SK-N-SH (cell line): ENCODE data around the gene CPVL. TPM values are rescaled to one million over a fixed set of nuclear protein-coding genes. Genes with fewer than 3 reads are reported as not detected.

Source experiments
- CTCF ChIA-PET: fragments of 300-600, 350-600 bp; formaldehyde crosslinking; extraction: SDS; loops from one replicate; lab custom pipeline; 2021; lab: Yijun Ruan, JAX
- POLR2A ChIA-PET: fragments of 350-600 bp; sonication (Branson Sonifier 250); formaldehyde crosslinking; extraction: SDS; loops from one replicate; lab custom pipeline; 2020; ENCODE audit warnings: antibody characterized with exemption, inconsistent platforms; lab: Yijun Ruan, JAX
- DNase-seq: peaks from one replicate; pipeline ENCODE4 v3.0.0; 2012
- H2AFZ ChIP-seq: fragments of 200-600 bp; sonication (generic); 2 replicates; pipeline ENCODE4 v1.8.1; 2016; ENCODE audit warnings: antibody characterized with exemption, mild to moderate bottlenecking, low read depth
- H3F3A ChIP-seq: fragments of 200-600 bp; sonication (generic); replicated peaks from 2 replicates; pipeline ENCODE3; 2016; ENCODE audit warnings: antibody characterized with exemption, mild to moderate bottlenecking; ENCODE audit not compliant: insufficient read depth
- H3K27ac ChIP-seq, 2 experiments: fragments of 200-500 bp in 1 of 2; fragments of 200-600 bp in 1 of 2; sonication (Bioruptor generic) in 1 of 2; sonication (generic), shearing (Covaris generic) in 1 of 2; 2 replicates each; pipeline versions ENCODE4 v1.5.1 to v1.6.1; 2014 to 2016; ENCODE audit warnings: low read depth in 2 of 2, inconsistent platforms in 1 of 2, low read length in 1 of 2, mild to moderate bottlenecking in 1 of 2, mixed read lengths in 1 of 2
- H3K27me3 ChIP-seq: fragments of 200-600 bp; sonication (generic), shearing (Covaris generic); 2 replicates; pipeline ENCODE4 v1.6.1; 2016; ENCODE audit warnings: mixed run types; ENCODE audit not compliant: insufficient read depth
- H3K36me3 ChIP-seq, 2 experiments: fragments of 200-500 bp in 1 of 2; fragments of 200-600 bp in 1 of 2; sonication (Bioruptor generic) in 1 of 2; sonication (generic) in 1 of 2; replicated peaks in 1 of 2; 2 replicates each; pipeline versions ENCODE3 to v1.5.1; 2014 to 2016; ENCODE audit warnings: low read length in 1 of 2, mild to moderate bottlenecking in 1 of 2; ENCODE audit not compliant: insufficient read depth in 2 of 2, control insufficient read depth in 1 of 2
- H3K4me1 ChIP-seq, 2 experiments: fragments of 200-500 bp in 1 of 2; fragments of 200-600 bp in 1 of 2; sonication (Bioruptor generic) in 1 of 2; sonication (generic), shearing (Covaris generic) in 1 of 2; 2 replicates each; pipeline versions ENCODE4 v1.5.1 to v1.6.1; 2014 to 2016; ENCODE audit warnings: low read depth in 1 of 2, low read length in 1 of 2, mixed run types in 1 of 2; ENCODE audit not compliant: insufficient read depth in 2 of 2, control insufficient read depth in 1 of 2
- H3K4me2 ChIP-seq: fragments of 200-600 bp; sonication (generic), shearing (Covaris generic); 2 replicates; pipeline ENCODE4 v1.6.1; 2017; ENCODE audit warnings: mixed run types
- H3K4me3 ChIP-seq, 2 experiments: fragments of 200-500 bp in 1 of 2; fragments of 200-600 bp in 1 of 2; sonication (Bioruptor generic) in 1 of 2; sonication (generic), shearing (Covaris generic) in 1 of 2; 2 replicates each; pipeline versions ENCODE4 v1.5.1 to v1.8.1; 2014 to 2016; ENCODE audit warnings: low read depth in 2 of 2, inconsistent platforms in 1 of 2, low read length in 1 of 2, mild to moderate bottlenecking in 1 of 2, mixed read lengths in 1 of 2, moderate library complexity in 1 of 2
- H3K79me2 ChIP-seq: fragments of 200-600 bp; sonication (generic); 2 replicates; pipeline ENCODE4 v1.8.1; 2017; ENCODE audit warnings: mild to moderate bottlenecking; ENCODE audit not compliant: insufficient read depth
- H3K9ac ChIP-seq: fragments of 200-600 bp; sonication (generic); 2 replicates; pipeline ENCODE4 v1.6.1; 2017; ENCODE audit warnings: mixed run types
- H3K9me2 ChIP-seq: fragments of 200-600 bp; sonication (generic); 2 replicates; pipeline ENCODE4 v1.6.1; 2017; ENCODE audit warnings: mixed run types
- H3K9me3 ChIP-seq: fragments of 200-600 bp; sonication (generic); 2 replicates; pipeline ENCODE4 v1.6.1; 2017; ENCODE audit warnings: mixed run types, mild to moderate bottlenecking, moderate library complexity
- H4K20me1 ChIP-seq: fragments of 200-600 bp; sonication (generic); 2 replicates; pipeline ENCODE4 v1.6.1; 2017; ENCODE audit warnings: mild to moderate bottlenecking, mixed run types; ENCODE audit not compliant: insufficient read depth
- EP300 ChIP-seq, 2 experiments: IDR thresholded peaks; 2 replicates each; pipeline versions ENCODE4 v1.4.0 to v1.6.1; 2012; ENCODE audit warnings: borderline replicate concordance in 1 of 2, low read depth in 1 of 2, low read length in 1 of 2
- FOSL2 ChIP-seq: IDR thresholded peaks from 2 replicates; pipeline ENCODE4 v1.4.0; 2012; ENCODE audit warnings: low read depth, mild to moderate bottlenecking, moderate library complexity, borderline replicate concordance
- FOXJ3 ChIP-seq: sonication (generic); formaldehyde crosslinking; IDR thresholded peaks from 2 replicates; pipeline ENCODE4 v1.5.1; 2020; ENCODE audit warnings: mild to moderate bottlenecking, missing genetic modification reagents
- GABPA ChIP-seq: IDR thresholded peaks from 2 replicates; pipeline ENCODE4 v1.4.0; 2012; ENCODE audit warnings: low read depth, mild to moderate bottlenecking
- GATA2 ChIP-seq: sonication (generic); formaldehyde crosslinking; IDR thresholded peaks from 2 replicates; pipeline ENCODE4 v1.5.0; 2020; ENCODE audit warnings: mild to moderate bottlenecking, missing genetic modification reagents
- NFIC ChIP-seq: IDR thresholded peaks from 2 replicates; pipeline ENCODE4 v1.4.0; 2012; ENCODE audit warnings: borderline replicate concordance
- NRF1 ChIP-seq: IDR thresholded peaks from 2 replicates; pipeline ENCODE4 v1.6.1; 2012; ENCODE audit warnings: low read depth, mild to moderate bottlenecking, low read length
- RAD21 ChIP-seq: IDR thresholded peaks from 2 replicates; pipeline ENCODE4 v1.6.1; 2012; ENCODE audit warnings: mild to moderate bottlenecking, low read length
- TAF1 ChIP-seq: IDR thresholded peaks from 2 replicates; pipeline ENCODE4 v1.6.1; 2012; ENCODE audit warnings: low read depth, mild to moderate bottlenecking, low read length, moderate library complexity, borderline replicate concordance
- TEAD4 ChIP-seq: IDR thresholded peaks from 2 replicates; pipeline ENCODE4 v1.4.0; 2012; ENCODE audit warnings: mild to moderate bottlenecking, borderline replicate concordance; ENCODE audit not compliant: insufficient read depth
- USF2 ChIP-seq: fragments of 150-350 bp; IDR thresholded peaks from 2 replicates; pipeline ENCODE4 v1.6.1; 2017; ENCODE audit warnings: antibody characterized with exemption, low read length, low read depth, borderline replicate concordance
- YY1 ChIP-seq: IDR thresholded peaks from 2 replicates; pipeline ENCODE4 v1.4.0; 2012; ENCODE audit warnings: low read depth, mild to moderate bottlenecking
- WGBS: methylation state at CpG from one replicate; pipeline ENCODE4 v1.1.6; 2017; ENCODE audit warnings: low lambda C conversion rate; 5-methylcytosine and 5-hydroxymethylcytosine counted together
- polyA plus RNA-seq, 3 experiments: library from polyadenylated mRNA; depleted of rRNA; stranded (reverse); fragments of >200 nt; gene quantifications; 2 replicates each; pipeline ENCODE4 v1.2.3, GENCODE V29; 2012
- TF ChIP-seq, protein P1 (sequence below): IDR thresholded peaks from 2 replicates; pipeline ENCODE4 v1.4.0; 2012; ENCODE audit warnings: low read depth, borderline replicate concordance
- TF ChIP-seq, protein P2 (sequence below): IDR thresholded peaks from 2 replicates; pipeline ENCODE4 v1.6.1; 2012; ENCODE audit warnings: mild to moderate bottlenecking, low read depth, low read length, moderate library complexity
- TF ChIP-seq, protein P3 (sequence below): fragments of 200-600 bp; sonication (generic); IDR thresholded peaks from 2 replicates; pipeline ENCODE4 v1.6.1; 2017; ENCODE audit warnings: antibody characterized with exemption, mild to moderate bottlenecking, moderate library complexity

The CPVL gene
- polyA plus RNA-seq, 1 of the 3 experiments (the other 2 are of a cell fraction), result not detected

DNA sequence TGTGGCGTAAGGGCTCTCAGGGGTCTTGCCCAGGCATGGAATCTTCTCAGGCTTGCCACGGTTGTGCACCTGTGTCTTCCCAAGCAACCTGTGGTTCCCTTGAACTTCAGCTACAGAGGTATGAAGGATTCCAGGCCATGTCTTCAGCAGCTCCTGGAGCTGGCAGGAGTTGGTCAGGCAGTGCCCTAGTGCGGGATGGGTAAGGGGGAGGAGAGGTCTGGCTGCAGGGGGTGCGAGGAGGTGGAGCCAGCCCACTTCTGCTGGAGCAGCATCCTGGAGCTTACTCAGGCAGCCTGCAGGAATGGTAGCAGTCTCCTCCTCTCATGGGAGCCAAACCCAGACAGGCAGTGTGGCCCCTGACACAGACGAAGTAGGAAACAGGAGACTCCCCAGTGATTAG, 184.4 kb downstream of the CPVL start:
- H3K9ac ChIP-seq, result no peak overlapping the region
- no peaks in the 10 kb centered on the region for H3K9me2 ChIP-seq
- H3K9me3 ChIP-seq, result no peaks in the 10 kb centered on the region
- TF ChIP-seq NRF1, result no peak
- TF ChIP-seq EP300 (IDR thresholded peaks at IDR 0.05; ENCODE audit: borderline replicate concordance in 1 of 2, low read depth in 1 of 2, low read length in 1 of 2), result no peak
- TF ChIP-seq, protein P1, sequence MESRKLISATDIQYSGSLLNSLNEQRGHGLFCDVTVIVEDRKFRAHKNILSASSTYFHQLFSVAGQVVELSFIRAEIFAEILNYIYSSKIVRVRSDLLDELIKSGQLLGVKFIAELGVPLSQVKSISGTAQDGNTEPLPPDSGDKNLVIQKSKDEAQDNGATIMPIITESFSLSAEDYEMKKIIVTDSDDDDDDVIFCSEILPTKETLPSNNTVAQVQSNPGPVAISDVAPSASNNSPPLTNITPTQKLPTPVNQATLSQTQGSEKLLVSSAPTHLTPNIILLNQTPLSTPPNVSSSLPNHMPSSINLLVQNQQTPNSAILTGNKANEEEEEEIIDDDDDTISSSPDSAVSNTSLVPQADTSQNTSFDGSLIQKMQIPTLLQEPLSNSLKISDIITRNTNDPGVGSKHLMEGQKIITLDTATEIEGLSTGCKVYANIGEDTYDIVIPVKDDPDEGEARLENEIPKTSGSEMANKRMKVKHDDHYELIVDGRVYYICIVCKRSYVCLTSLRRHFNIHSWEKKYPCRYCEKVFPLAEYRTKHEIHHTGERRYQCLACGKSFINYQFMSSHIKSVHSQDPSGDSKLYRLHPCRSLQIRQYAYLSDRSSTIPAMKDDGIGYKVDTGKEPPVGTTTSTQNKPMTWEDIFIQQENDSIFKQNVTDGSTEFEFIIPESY, result no peak
- TF ChIP-seq, protein P2, sequence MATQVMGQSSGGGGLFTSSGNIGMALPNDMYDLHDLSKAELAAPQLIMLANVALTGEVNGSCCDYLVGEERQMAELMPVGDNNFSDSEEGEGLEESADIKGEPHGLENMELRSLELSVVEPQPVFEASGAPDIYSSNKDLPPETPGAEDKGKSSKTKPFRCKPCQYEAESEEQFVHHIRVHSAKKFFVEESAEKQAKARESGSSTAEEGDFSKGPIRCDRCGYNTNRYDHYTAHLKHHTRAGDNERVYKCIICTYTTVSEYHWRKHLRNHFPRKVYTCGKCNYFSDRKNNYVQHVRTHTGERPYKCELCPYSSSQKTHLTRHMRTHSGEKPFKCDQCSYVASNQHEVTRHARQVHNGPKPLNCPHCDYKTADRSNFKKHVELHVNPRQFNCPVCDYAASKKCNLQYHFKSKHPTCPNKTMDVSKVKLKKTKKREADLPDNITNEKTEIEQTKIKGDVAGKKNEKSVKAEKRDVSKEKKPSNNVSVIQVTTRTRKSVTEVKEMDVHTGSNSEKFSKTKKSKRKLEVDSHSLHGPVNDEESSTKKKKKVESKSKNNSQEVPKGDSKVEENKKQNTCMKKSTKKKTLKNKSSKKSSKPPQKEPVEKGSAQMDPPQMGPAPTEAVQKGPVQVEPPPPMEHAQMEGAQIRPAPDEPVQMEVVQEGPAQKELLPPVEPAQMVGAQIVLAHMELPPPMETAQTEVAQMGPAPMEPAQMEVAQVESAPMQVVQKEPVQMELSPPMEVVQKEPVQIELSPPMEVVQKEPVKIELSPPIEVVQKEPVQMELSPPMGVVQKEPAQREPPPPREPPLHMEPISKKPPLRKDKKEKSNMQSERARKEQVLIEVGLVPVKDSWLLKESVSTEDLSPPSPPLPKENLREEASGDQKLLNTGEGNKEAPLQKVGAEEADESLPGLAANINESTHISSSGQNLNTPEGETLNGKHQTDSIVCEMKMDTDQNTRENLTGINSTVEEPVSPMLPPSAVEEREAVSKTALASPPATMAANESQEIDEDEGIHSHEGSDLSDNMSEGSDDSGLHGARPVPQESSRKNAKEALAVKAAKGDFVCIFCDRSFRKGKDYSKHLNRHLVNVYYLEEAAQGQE, result no peak
- TF ChIP-seq, protein P3, sequence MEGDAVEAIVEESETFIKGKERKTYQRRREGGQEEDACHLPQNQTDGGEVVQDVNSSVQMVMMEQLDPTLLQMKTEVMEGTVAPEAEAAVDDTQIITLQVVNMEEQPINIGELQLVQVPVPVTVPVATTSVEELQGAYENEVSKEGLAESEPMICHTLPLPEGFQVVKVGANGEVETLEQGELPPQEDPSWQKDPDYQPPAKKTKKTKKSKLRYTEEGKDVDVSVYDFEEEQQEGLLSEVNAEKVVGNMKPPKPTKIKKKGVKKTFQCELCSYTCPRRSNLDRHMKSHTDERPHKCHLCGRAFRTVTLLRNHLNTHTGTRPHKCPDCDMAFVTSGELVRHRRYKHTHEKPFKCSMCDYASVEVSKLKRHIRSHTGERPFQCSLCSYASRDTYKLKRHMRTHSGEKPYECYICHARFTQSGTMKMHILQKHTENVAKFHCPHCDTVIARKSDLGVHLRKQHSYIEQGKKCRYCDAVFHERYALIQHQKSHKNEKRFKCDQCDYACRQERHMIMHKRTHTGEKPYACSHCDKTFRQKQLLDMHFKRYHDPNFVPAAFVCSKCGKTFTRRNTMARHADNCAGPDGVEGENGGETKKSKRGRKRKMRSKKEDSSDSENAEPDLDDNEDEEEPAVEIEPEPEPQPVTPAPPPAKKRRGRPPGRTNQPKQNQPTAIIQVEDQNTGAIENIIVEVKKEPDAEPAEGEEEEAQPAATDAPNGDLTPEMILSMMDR, result no peak
- no peak for TF ChIP-seq TEAD4
- TF ChIP-seq TAF1, result no peak
- no peak for TF ChIP-seq RAD21
- no peak for TF ChIP-seq FOXJ3 (CRISPR knock-in tag)
- no peak for TF ChIP-seq NFIC
- no peak for TF ChIP-seq FOSL2
- no peak for TF ChIP-seq YY1
- no peak for TF ChIP-seq GABPA
- TF ChIP-seq GATA2 (CRISPR knock-in tag), result no peak
- no peak for TF ChIP-seq USF2
- TF ChIP-seq, all 33 proteins: peak for 0
- DNase-seq, result no peak
- Histone ChIP-seq H4K20me1 (no peaks in the 10 kb centered on the region), H3K79me2 (no peaks in the 10 kb centered on the region), H3K27ac (peak overlapping the region in 1 of 2 experiments; percentile 8; a peak in 1 of 4 replicates), H3K36me3 (no peaks in the 10 kb centered on the region), H3K4me1 (peaks cover 0 to 28% of the 10 kb centered on the region in 2 experiments; a peak in 1 of 4 replicates), H3K4me3 (no peak overlapping the region), H3K4me2 (no peak overlapping the region), H3F3A (no peaks in the 10 kb centered on the region), H2AFZ (no peak overlapping the region), H3K27me3 (peaks cover 37% of the 10 kb centered on the region)
- ChIA-PET POLR2A (no interaction called here), CTCF (interaction anchor here (0.7 to 37.1 kb wide), 11 partner anchors 8 to 447 kb away, joined by 3 to 1040 read pairs (median 4); no protein-coding TSS in a partner anchor)
- 62% methylated on average over 5 of the region's 5 CpGs for WGBS
